ENCODE measurements around the gene RUSC2.

DNA sequence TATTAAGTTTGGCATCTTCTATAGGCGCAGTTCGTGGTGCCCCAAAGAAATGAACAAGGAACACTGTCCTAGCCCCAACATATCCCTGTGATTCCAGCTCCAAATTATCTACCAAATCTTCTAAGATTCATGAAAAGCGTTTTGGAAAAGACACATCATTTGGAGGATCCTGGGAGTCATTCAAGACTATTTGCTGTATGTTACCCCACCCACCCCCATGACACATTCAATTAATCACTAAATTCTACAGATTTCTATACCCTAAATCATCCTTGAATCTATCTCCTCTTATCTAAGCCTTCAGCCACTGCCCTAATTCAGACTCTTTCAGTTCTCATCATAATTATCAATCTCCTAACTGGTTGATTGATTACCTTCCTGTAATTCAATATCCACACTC is 5.5 kb upstream of the RUSC2 start:
- no peak for TF ChIP-seq MTA2 (IDR thresholded peaks at IDR 0.05; ENCODE audit: low read depth)
- no peak for TF ChIP-seq EZH2 (IDR thresholded peaks at IDR 0.05; ENCODE audit: borderline replicate concordance, control insufficient read depth, low read depth, low read length)
- TF ChIP-seq MYC (IDR thresholded peaks at IDR 0.05; ENCODE audit: insufficient read depth, insufficient read length, insufficient replicate concordance, low read length, severe bottlenecking) = no peak
- TF ChIP-seq, protein P1, sequence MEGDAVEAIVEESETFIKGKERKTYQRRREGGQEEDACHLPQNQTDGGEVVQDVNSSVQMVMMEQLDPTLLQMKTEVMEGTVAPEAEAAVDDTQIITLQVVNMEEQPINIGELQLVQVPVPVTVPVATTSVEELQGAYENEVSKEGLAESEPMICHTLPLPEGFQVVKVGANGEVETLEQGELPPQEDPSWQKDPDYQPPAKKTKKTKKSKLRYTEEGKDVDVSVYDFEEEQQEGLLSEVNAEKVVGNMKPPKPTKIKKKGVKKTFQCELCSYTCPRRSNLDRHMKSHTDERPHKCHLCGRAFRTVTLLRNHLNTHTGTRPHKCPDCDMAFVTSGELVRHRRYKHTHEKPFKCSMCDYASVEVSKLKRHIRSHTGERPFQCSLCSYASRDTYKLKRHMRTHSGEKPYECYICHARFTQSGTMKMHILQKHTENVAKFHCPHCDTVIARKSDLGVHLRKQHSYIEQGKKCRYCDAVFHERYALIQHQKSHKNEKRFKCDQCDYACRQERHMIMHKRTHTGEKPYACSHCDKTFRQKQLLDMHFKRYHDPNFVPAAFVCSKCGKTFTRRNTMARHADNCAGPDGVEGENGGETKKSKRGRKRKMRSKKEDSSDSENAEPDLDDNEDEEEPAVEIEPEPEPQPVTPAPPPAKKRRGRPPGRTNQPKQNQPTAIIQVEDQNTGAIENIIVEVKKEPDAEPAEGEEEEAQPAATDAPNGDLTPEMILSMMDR (IDR thresholded peaks at IDR 0.05 in 2 of 3, conservative IDR thresholded peaks at IDR 0.05 in 1 of 3; ENCODE audit: control insufficient read depth in 2 of 3, extremely low read depth in 1 of 3, insufficient read depth in 1 of 3, low read depth in 3 of 3, low read length in 3 of 3) = no peak
- TF ChIP-seq CHD2 (IDR thresholded peaks at IDR 0.05; ENCODE audit: borderline replicate concordance, low read depth, low read length) = no peak
- TF ChIP-seq MXI1 (IDR thresholded peaks at IDR 0.05; ENCODE audit: low read depth, low read length) = no peak
- TF ChIP-seq, protein P2, sequence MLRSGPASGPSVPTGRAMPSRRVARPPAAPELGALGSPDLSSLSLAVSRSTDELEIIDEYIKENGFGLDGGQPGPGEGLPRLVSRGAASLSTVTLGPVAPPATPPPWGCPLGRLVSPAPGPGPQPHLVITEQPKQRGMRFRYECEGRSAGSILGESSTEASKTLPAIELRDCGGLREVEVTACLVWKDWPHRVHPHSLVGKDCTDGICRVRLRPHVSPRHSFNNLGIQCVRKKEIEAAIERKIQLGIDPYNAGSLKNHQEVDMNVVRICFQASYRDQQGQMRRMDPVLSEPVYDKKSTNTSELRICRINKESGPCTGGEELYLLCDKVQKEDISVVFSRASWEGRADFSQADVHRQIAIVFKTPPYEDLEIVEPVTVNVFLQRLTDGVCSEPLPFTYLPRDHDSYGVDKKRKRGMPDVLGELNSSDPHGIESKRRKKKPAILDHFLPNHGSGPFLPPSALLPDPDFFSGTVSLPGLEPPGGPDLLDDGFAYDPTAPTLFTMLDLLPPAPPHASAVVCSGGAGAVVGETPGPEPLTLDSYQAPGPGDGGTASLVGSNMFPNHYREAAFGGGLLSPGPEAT (IDR thresholded peaks at IDR 0.05; ENCODE audit: low read depth) = no peak
- no peak for TF ChIP-seq POLR2A (IDR thresholded peaks at IDR 0.05; ENCODE audit: low read depth, low read length)
- no peak for TF ChIP-seq SMC3 (IDR thresholded peaks at IDR 0.05; ENCODE audit: borderline replicate concordance, low read length)
